Lower leg skin (tissue), 3 donors: ENCODE results near the gene MBNL2.

ENCODE experiments used
- CTCF ChIP-seq, 3 donors: fragments of 450-650 bp; IDR thresholded peaks; one replicate each; pipeline ENCODE4 v1.5.1; 2016; ENCODE audit warnings: antibody characterized with exemption in 3 of 3, mild to moderate bottlenecking in 3 of 3, moderate library complexity in 2 of 3
- POLR2A ChIP-seq, 2 donors: fragments of 450-650 bp; IDR thresholded peaks; one replicate each; pipeline ENCODE4 v1.6.1; 2016 to 2017; ENCODE audit warnings: antibody characterized with exemption in 2 of 2, mild to moderate bottlenecking in 1 of 2, moderate library complexity in 1 of 2

- TF ChIP-seq CTCF (IDR thresholded peaks at IDR 0.05), result no peak
- no peak for TF ChIP-seq POLR2A (IDR thresholded peaks at IDR 0.05)
Measured at GRCh38 chr13:97329331-97329730, 107.2 kb downstream of the MBNL2 start.
